Measurements from ENCODE around the gene PTPN20.

The PTPN20 gene

GRCh38 chr10:47013507-47014154 is 102.4 kb downstream of the PTPN20 start:
- ChIA-PET CTCF (no interaction called here), POLR2A (no interaction called here)
- no peak for DNase-seq (ENCODE audit: extremely low spot score)
- no peak for TF ChIP-seq FOXA1 (IDR thresholded peaks at IDR 0.05)
- no peak for TF ChIP-seq L3MBTL2 (conservative IDR thresholded peaks at IDR 0.05)
- no peak for TF ChIP-seq SUZ12 (IDR thresholded peaks at IDR 0.05)
- no peak for TF ChIP-seq ELF4 (IDR thresholded peaks at IDR 0.05)
- TF ChIP-seq FOXM1 (IDR thresholded peaks at IDR 0.05; ENCODE audit: borderline replicate concordance) = no peak
- TF ChIP-seq SP1 (IDR thresholded peaks at IDR 0.05) = no peak
- no peak for TF ChIP-seq ZNF384 (IDR thresholded peaks at IDR 0.05)
- no peak for TF ChIP-seq BHLHE40 (IDR thresholded peaks at IDR 0.05; ENCODE audit: borderline replicate concordance)
- TF ChIP-seq PKNOX1 (IDR thresholded peaks at IDR 0.05) = no peak
- no peak for TF ChIP-seq CTBP1 (IDR thresholded peaks at IDR 0.05; ENCODE audit: borderline replicate concordance)
- no peak for TF ChIP-seq TARDBP (IDR thresholded peaks at IDR 0.05)
- TF ChIP-seq LEF1 (IDR thresholded peaks at IDR 0.05; ENCODE audit: borderline replicate concordance) = no peak
- no peak for TF ChIP-seq FOXK2 (IDR thresholded peaks at IDR 0.05)
- TF ChIP-seq HDGF (IDR thresholded peaks at IDR 0.05; ENCODE audit: borderline replicate concordance) = no peak

GRCh38 chr10:47015404-47015803 is 104.2 kb downstream of the PTPN20 start:
- POLR2A ChIA-PET = no interaction called here

DNA sequence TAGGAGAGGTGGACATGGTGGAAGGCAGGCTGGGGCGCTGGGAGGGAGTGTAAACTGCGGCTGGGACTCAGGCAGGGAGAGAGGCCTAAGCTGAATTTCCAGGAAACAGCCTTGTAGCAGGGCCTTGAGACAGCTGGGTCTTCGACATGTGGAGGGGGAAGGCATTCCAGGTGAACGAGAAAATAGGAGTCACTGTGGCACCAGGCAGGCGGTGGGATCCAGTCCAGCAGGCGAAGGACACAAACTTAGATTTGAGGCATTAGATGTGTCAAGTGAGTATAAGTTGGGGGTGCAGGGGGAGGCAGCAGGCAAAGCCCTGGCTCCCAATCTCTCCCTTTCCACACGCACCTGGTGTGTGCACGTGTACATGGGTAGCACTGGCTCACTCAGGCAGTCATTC is 105.3 kb downstream of the PTPN20 start:
- TF ChIP-seq FOXM1 (IDR thresholded peaks at IDR 0.05; ENCODE audit: borderline replicate concordance) (no peak), FOXK2 (IDR thresholded peaks at IDR 0.05) (no peak), NFRKB (IDR thresholded peaks at IDR 0.05) (no peak), ELF4 (IDR thresholded peaks at IDR 0.05) (no peak), LEF1 (IDR thresholded peaks at IDR 0.05; ENCODE audit: borderline replicate concordance) (no peak), CTBP1 (IDR thresholded peaks at IDR 0.05; ENCODE audit: borderline replicate concordance) (no peak), HDGF (IDR thresholded peaks at IDR 0.05; ENCODE audit: borderline replicate concordance) (no peak), PKNOX1 (IDR thresholded peaks at IDR 0.05) (no peak), ZNF384 (IDR thresholded peaks at IDR 0.05) (no peak), FOXA1 (IDR thresholded peaks at IDR 0.05) (no peak), SUZ12 (IDR thresholded peaks at IDR 0.05) (no peak), BHLHE40 (IDR thresholded peaks at IDR 0.05; ENCODE audit: borderline replicate concordance) (no peak), L3MBTL2 (conservative IDR thresholded peaks at IDR 0.05) (no peak), TARDBP (IDR thresholded peaks at IDR 0.05) (no peak)
- DNase-seq (ENCODE audit: extremely low spot score) = no peak
- ChIA-PET POLR2A (no interaction called here), CTCF (no interaction called here)

More at GRCh38 chr10:47015404-47015803, 104.2 kb downstream of the PTPN20 start:
- TF ChIP-seq TARDBP (IDR thresholded peaks at IDR 0.05) (no peak), FOXK2 (IDR thresholded peaks at IDR 0.05) (no peak), ARNT (IDR thresholded peaks at IDR 0.05) (no peak), ZNF384 (IDR thresholded peaks at IDR 0.05) (no peak), FOXM1 (IDR thresholded peaks at IDR 0.05; ENCODE audit: borderline replicate concordance) (no peak), L3MBTL2 (conservative IDR thresholded peaks at IDR 0.05) (no peak), SUZ12 (IDR thresholded peaks at IDR 0.05) (no peak), LEF1 (IDR thresholded peaks at IDR 0.05; ENCODE audit: borderline replicate concordance) (no peak), NFRKB (IDR thresholded peaks at IDR 0.05) (no peak)
- CTCF ChIA-PET = no interaction called here
- DNase-seq (ENCODE audit: extremely low spot score) = no peak

DNA sequence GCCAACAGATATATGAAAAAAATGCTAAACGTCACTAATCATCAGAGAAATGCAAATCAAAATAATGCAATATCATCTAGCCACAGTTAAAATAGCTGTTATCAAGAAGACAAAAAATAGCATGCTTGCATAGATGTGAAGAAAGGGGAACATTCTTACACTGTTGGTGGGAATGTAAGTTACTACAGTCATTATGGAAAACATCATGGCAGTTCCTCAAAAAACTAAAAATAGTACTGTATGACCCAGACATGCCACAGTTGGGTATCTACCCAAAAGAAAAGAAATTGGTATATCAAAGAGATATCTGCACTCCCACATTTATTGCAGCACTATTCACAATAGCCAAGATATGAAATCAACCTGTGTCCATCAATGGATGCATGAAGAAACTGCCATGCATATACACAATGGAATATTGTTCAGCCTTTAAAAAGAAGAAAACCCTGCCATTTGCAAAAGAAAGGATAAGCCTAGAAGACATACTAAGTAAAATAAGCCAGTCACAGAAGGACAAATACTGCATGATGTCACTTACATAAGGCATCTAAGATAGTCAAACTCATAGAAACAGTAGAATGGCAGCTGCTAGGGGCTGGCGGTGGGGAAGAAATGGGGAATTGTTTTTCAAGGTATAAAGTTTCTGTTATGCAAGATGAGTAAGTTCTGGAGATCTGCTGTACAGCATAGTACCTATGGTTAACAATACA is 107.0 kb downstream of the PTPN20 start:
- ChIA-PET CTCF (no interaction called here), POLR2A (no interaction called here)
- DNase-seq (ENCODE audit: extremely low spot score) = no peak
- TF ChIP-seq ELF4 (IDR thresholded peaks at IDR 0.05) (no peak), PKNOX1 (IDR thresholded peaks at IDR 0.05) (no peak), L3MBTL2 (conservative IDR thresholded peaks at IDR 0.05) (no peak), BHLHE40 (IDR thresholded peaks at IDR 0.05; ENCODE audit: borderline replicate concordance) (no peak), SUZ12 (IDR thresholded peaks at IDR 0.05) (no peak), FOXK2 (IDR thresholded peaks at IDR 0.05) (no peak), NFRKB (IDR thresholded peaks at IDR 0.05) (no peak), SP1 (IDR thresholded peaks at IDR 0.05) (no peak)

DNA sequence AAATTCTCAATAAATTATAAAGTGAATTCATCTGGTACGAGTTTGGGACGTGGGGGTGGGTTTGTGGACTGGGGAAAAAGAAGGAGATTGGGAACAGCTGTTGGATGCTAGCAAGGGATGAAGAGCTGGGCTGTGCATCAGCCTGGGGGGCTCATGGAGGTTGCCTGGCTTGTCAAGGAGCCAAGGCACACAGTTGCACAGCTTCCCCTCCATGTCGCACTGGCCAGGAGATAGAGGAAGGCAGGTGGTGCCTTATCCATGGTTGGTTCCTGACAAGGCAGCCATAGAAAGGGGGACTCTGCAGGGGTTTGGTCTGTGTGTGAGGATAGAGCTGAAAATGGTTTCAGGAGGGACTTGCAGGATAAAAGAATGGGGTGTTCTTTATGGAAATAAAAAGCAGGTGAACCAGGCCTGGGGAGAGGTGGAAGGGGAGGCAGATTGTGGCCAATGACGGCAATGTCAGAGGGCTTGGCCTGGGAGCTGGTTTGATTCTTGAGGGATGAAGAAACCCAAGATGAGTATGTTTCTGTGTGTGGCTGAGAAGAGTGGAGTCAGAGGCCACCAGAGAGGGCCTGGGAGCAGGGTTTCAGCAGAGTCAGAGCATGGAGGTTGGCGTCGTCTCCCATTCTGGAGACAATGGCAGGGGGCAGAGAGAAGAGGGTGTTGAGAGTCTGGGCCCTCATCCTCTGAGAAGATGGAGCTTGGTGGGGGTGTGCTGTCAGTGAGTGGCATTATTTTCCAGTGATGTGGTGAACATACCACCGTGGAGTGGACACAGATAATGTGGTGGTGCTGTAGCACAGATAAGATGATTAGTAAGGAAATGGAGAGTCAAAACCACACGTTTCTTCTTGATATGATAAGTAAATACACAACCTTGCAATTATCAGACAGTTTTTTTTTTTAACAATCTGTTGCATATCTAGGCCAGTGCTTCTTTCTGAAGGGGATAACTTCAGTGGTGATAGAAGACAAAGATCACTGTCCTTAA is 108.2 kb downstream of the PTPN20 start:
- no peak for TF ChIP-seq NFRKB (IDR thresholded peaks at IDR 0.05)
- no peak for TF ChIP-seq TARDBP (IDR thresholded peaks at IDR 0.05)
- TF ChIP-seq FOXA1 (IDR thresholded peaks at IDR 0.05) = no peak
- ChIA-PET POLR2A (no interaction called here), CTCF (no interaction called here)
- DNase-seq (ENCODE audit: extremely low spot score) = no peak

DNA sequence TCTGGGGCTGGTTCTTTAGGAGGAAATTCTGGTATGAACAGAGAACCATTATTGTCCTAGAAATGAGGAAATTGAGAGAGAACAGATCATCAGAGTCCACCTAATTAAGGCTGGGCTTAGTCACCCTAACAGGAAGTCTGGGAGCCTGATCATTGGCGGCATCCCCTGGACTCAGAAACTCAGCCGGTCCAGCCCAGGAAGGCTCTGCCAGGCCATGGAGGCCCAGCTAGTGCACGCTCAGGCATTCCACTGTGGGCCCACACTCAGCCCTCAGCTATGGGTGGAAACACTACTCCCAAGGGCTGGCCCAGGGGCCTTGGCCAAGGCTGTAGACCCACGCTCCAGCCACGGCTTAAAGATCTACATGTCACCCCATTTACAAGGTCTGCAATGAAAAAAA is 109.2 kb downstream of the PTPN20 start:
- CTCF ChIA-PET = no interaction called here
- no peak for TF ChIP-seq TARDBP (IDR thresholded peaks at IDR 0.05)
- no peak for TF ChIP-seq SP1 (IDR thresholded peaks at IDR 0.05)
- no peak for TF ChIP-seq FOXM1 (IDR thresholded peaks at IDR 0.05; ENCODE audit: borderline replicate concordance)
- POLR2A ChIA-PET = no interaction called here
- no peak for DNase-seq (ENCODE audit: extremely low spot score)
